Fibroblast of lung (primary cell): ENCODE measurements around the gene SCAPER. TPM values are rescaled to one million over a fixed set of nuclear protein-coding genes. Genes with fewer than 3 reads are reported as not detected.

Experiments used
- DNase-seq, 2 donors: peaks; one replicate each; pipeline versions ENCODE4 v3.0.0 to v3.0.0-alpha.2; 2010; ENCODE audit warnings: low read depth in 2 of 2
- H2AFZ ChIP-seq: 2 replicates; pipeline ENCODE4 v1.5.1; 2012; ENCODE audit warnings: low read length, control low read depth, inconsistent platforms
- H3K27ac ChIP-seq: 2 replicates; pipeline ENCODE4 v1.5.1; 2011; ENCODE audit warnings: low read length, control low read depth; ENCODE audit not compliant: insufficient read depth
- H3K27me3 ChIP-seq: 2 replicates; pipeline ENCODE4 v1.5.1; 2011; ENCODE audit warnings: mild to moderate bottlenecking, low read length; ENCODE audit not compliant: control insufficient read depth, insufficient read depth
- H3K36me3 ChIP-seq: 2 replicates; pipeline ENCODE4 v1.5.1; 2011; ENCODE audit warnings: low read length; ENCODE audit not compliant: control insufficient read depth, insufficient read depth
- H3K4me1 ChIP-seq: 2 replicates; pipeline ENCODE4 v1.5.1; 2011; ENCODE audit warnings: low read length; ENCODE audit not compliant: control insufficient read depth, insufficient read depth; ENCODE audit errors: extremely low read depth
- H3K4me2 ChIP-seq: 2 replicates; pipeline ENCODE4 v1.5.1; 2011; ENCODE audit warnings: low read length, control low read depth; ENCODE audit not compliant: insufficient read depth; ENCODE audit errors: extremely low read depth
- H3K4me3 ChIP-seq, 4 experiments: fragments of 200-600 bp in 1 of 4; sonication (generic) in 1 of 4; replicated peaks in 1 of 4; 2 replicates each; pipeline ENCODE4 v1.5.1; 2011 to 2016; ENCODE audit warnings: low read length in 4 of 4, low read depth in 3 of 4, mild to moderate bottlenecking in 3 of 4, control low read depth in 2 of 4, inconsistent platforms in 1 of 4, mixed read lengths in 1 of 4; ENCODE audit not compliant: insufficient read depth in 1 of 4; ENCODE audit errors: control extremely low read depth in 1 of 4
- H3K79me2 ChIP-seq: 2 replicates; pipeline ENCODE4 v1.5.1; 2012; ENCODE audit warnings: mild to moderate bottlenecking, low read length, inconsistent platforms; ENCODE audit not compliant: control insufficient read depth, insufficient read depth
- H3K9ac ChIP-seq: 2 replicates; pipeline ENCODE4 v1.5.1; 2011; ENCODE audit warnings: mild to moderate bottlenecking, low read length, control low read depth; ENCODE audit not compliant: insufficient read depth
- H3K9me3 ChIP-seq: 2 replicates; pipeline ENCODE4 v1.5.1; 2012; ENCODE audit warnings: low read depth, low read length; ENCODE audit not compliant: control insufficient read depth, insufficient read depth
- H4K20me1 ChIP-seq: 2 replicates; pipeline ENCODE4 v1.5.1; 2011; ENCODE audit warnings: low read length; ENCODE audit not compliant: control insufficient read depth, insufficient read depth; ENCODE audit errors: extremely low read depth
- EZH2 ChIP-seq: IDR thresholded peaks from 2 replicates; pipeline ENCODE4 v1.5.1; 2012; ENCODE audit warnings: low read length, control low read depth, mild to moderate bottlenecking; ENCODE audit errors: missing control alignments
- polyA plus RNA-seq, 2 donors: library from polyadenylated mRNA; depleted of rRNA in 1 of 2; stranded (reverse) in 1 of 2; unstranded in 1 of 2; fragments of >200 nt; gene quantifications; 2 replicates each; pipeline ENCODE4 v1.2.1, GENCODE V29; 2011 to 2012; ENCODE audit warnings: missing spikeins in 1 of 2
- total RNA-seq: library from RNA; depleted of rRNA; stranded (reverse); fragments of >200 nt; gene quantifications from 2 replicates; pipeline ENCODE4 v1.2.1, GENCODE V29; 2014
- TF ChIP-seq, protein P1 (sequence below), 2 donors: IDR thresholded peaks in 1 of 2; conservative IDR thresholded peaks in 1 of 2; 1 replicate in 1 of 2; 2 replicates in 1 of 2; pipeline ENCODE4 v1.5.1; 2011 to 2012; ENCODE audit warnings: low read length in 2 of 2, control low read depth in 1 of 2, inconsistent platforms in 1 of 2, low read depth in 1 of 2, mild to moderate bottlenecking in 1 of 2

Gene SCAPER
- total and polyA plus RNA-seq, 2 donors (not counting 1 experiment from before 2014, with no cell fraction given), result 2.3 to 9.1 TPM

DNA sequence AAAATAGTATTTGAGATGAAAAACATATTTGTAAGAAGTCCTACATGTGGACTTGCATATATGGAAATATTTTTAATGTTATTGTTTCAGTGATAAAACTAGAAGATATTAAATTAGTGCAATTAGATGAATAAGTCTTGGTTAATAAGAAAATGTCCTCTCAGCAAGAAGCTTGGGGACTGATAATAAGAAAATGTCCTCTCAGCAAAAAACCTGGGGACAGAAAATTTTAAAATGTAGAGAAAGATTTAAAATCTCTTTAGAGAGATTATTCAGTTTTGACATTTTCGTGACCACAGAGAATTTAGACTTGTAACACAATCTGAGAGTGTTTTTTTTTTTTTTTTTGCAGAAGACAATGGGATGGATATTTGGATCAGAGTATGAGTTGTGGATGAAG is 412.6 kb downstream of the SCAPER start:
- no peaks in the 10 kb centered on the region for H3K27me3 ChIP-seq
- H3K4me2 ChIP-seq, result no peak overlapping the region
- H3K27ac ChIP-seq, result no peak overlapping the region
- H3K9ac ChIP-seq, result no peak overlapping the region
- H3K4me3 ChIP-seq, result no peak overlapping the region
- no peaks in the 10 kb centered on the region for H3K79me2 ChIP-seq
- no peak overlapping the region for H2AFZ ChIP-seq
- no peaks in the 10 kb centered on the region for H3K36me3 ChIP-seq
- H3K4me1 ChIP-seq, result no peaks in the 10 kb centered on the region
- H4K20me1 ChIP-seq, result no peaks in the 10 kb centered on the region
- H3K9me3 ChIP-seq, result no peaks in the 10 kb centered on the region
- DNase-seq, result no peak
- no peak for TF ChIP-seq EZH2
- TF ChIP-seq, protein P1, sequence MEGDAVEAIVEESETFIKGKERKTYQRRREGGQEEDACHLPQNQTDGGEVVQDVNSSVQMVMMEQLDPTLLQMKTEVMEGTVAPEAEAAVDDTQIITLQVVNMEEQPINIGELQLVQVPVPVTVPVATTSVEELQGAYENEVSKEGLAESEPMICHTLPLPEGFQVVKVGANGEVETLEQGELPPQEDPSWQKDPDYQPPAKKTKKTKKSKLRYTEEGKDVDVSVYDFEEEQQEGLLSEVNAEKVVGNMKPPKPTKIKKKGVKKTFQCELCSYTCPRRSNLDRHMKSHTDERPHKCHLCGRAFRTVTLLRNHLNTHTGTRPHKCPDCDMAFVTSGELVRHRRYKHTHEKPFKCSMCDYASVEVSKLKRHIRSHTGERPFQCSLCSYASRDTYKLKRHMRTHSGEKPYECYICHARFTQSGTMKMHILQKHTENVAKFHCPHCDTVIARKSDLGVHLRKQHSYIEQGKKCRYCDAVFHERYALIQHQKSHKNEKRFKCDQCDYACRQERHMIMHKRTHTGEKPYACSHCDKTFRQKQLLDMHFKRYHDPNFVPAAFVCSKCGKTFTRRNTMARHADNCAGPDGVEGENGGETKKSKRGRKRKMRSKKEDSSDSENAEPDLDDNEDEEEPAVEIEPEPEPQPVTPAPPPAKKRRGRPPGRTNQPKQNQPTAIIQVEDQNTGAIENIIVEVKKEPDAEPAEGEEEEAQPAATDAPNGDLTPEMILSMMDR (conservative IDR thresholded peaks at IDR 0.05 in 1 of 2, IDR thresholded peaks at IDR 0.05 in 1 of 2; ENCODE audit: low read depth in 1 of 2, low read length in 2 of 2), result no peak

- H4K20me1 ChIP-seq, result no peaks in the 10 kb centered on the region
- no peak overlapping the region for H3K9ac ChIP-seq
- TF ChIP-seq, protein P1 (conservative IDR thresholded peaks at IDR 0.05 in 1 of 2, IDR thresholded peaks at IDR 0.05 in 1 of 2; ENCODE audit: low read depth in 1 of 2, low read length in 2 of 2), result no peak
- no peak for TF ChIP-seq EZH2
- no peaks in the 10 kb centered on the region for H3K36me3 ChIP-seq
- H3K4me1 ChIP-seq, result no peaks in the 10 kb centered on the region
- H3K27me3 ChIP-seq, result no peaks in the 10 kb centered on the region
- no peaks in the 10 kb centered on the region for H3K79me2 ChIP-seq
- no peak overlapping the region for H3K27ac ChIP-seq
- no peak overlapping the region for H3K4me3 ChIP-seq
- DNase-seq, result no peak
- H3K9me3 ChIP-seq, result no peaks in the 10 kb centered on the region
- H2AFZ ChIP-seq, result no peak overlapping the region
- H3K4me2 ChIP-seq, result no peak overlapping the region
Measured at GRCh38 chr15:76483752-76484151, 421.4 kb downstream of the SCAPER start.

- no peak overlapping the region for H3K9ac ChIP-seq
- H3K9me3 ChIP-seq, result no peaks in the 10 kb centered on the region
- no peaks in the 10 kb centered on the region for H3K36me3 ChIP-seq
- H3K27ac ChIP-seq, result no peak overlapping the region
- H3K4me1 ChIP-seq, result no peaks in the 10 kb centered on the region
- no peaks in the 10 kb centered on the region for H4K20me1 ChIP-seq
- no peak for TF ChIP-seq EZH2
- TF ChIP-seq, protein P1 (conservative IDR thresholded peaks at IDR 0.05 in 1 of 2, IDR thresholded peaks at IDR 0.05 in 1 of 2; ENCODE audit: low read depth in 1 of 2, low read length in 2 of 2), result no peak
- no peak overlapping the region for H3K4me3 ChIP-seq
- no peak overlapping the region for H2AFZ ChIP-seq
- no peaks in the 10 kb centered on the region for H3K79me2 ChIP-seq
- no peak overlapping the region for H3K4me2 ChIP-seq
- no peak for DNase-seq
- H3K27me3 ChIP-seq, result no peaks in the 10 kb centered on the region
Measured at GRCh38 chr15:76483018-76483417, 422.1 kb downstream of the SCAPER start.
